Neuronal stem cell (in vitro differentiated cells): Measurements from ENCODE around the gene RDH12.

Experiments
- DNase-seq: peaks from one replicate; pipeline ENCODE4 v3.0.0-alpha.2; 2013; ENCODE audit warnings: low spot score
- H2AFZ ChIP-seq: one replicate; pipeline ENCODE4 v1.6.1; 2013; ENCODE audit warnings: mild to moderate bottlenecking, low read length, inconsistent platforms
- H2AK5ac ChIP-seq: 2 replicates; pipeline ENCODE4 v1.6.1; 2013; ENCODE audit warnings: low read depth, mild to moderate bottlenecking, inconsistent platforms, low read length, moderate library complexity, mixed read lengths
- H2BK120ac ChIP-seq: 2 replicates; pipeline ENCODE4 v1.6.1; 2013; ENCODE audit warnings: low read depth, mild to moderate bottlenecking, inconsistent platforms, low read length, moderate library complexity, mixed read lengths
- H2BK12ac ChIP-seq: one replicate; pipeline ENCODE4 v1.6.1; 2013; ENCODE audit warnings: low read length, inconsistent platforms
- H2BK15ac ChIP-seq: 2 replicates; pipeline ENCODE4 v1.6.1; 2013; ENCODE audit warnings: mild to moderate bottlenecking, low read length, inconsistent platforms, mixed read lengths
- H2BK5ac ChIP-seq: one replicate; pipeline ENCODE4 v1.6.1; 2013; ENCODE audit warnings: inconsistent platforms, mild to moderate bottlenecking, low read length, moderate library complexity
- H3K14ac ChIP-seq: one replicate; pipeline ENCODE4 v1.6.1; 2013; ENCODE audit warnings: low read length, inconsistent platforms
- H3K18ac ChIP-seq: 2 replicates; pipeline ENCODE4 v1.6.1; 2013; ENCODE audit warnings: low read length, inconsistent platforms
- H3K23ac ChIP-seq: 2 replicates; pipeline ENCODE4 v1.6.1; 2013; ENCODE audit warnings: low read depth, mild to moderate bottlenecking, mixed read lengths, low read length, inconsistent platforms; ENCODE audit not compliant: poor library complexity
- H3K27ac ChIP-seq: replicated peaks from 3 replicates; pipeline ENCODE4 v1.5.1; 2013; ENCODE audit warnings: low read length, inconsistent platforms
- H3K27me3 ChIP-seq, 3 experiments: 2 replicates each; pipeline ENCODE4 v1.6.1; 2013; ENCODE audit warnings: low read length in 3 of 3, mild to moderate bottlenecking in 2 of 3, inconsistent platforms in 1 of 3, low read depth in 1 of 3, mixed read lengths in 1 of 3, moderate library complexity in 1 of 3; ENCODE audit not compliant: control insufficient read depth in 3 of 3, insufficient read depth in 3 of 3
- H3K36me3 ChIP-seq, 2 donors: replicated peaks in 1 of 2; 2 replicates each; pipeline ENCODE4 v1.6.1; 2013; ENCODE audit warnings: low read length in 2 of 2; ENCODE audit not compliant: control insufficient read depth in 2 of 2, insufficient read depth in 2 of 2
- H3K4ac ChIP-seq: 2 replicates; pipeline ENCODE4 v1.6.1; 2013; ENCODE audit warnings: inconsistent platforms, mild to moderate bottlenecking, low read length, moderate library complexity
- H3K4me1 ChIP-seq, 2 donors: 1 replicate in 1 of 2; 2 replicates in 1 of 2; pipeline ENCODE4 v1.6.1; 2013; ENCODE audit warnings: low read length in 2 of 2, low read depth in 1 of 2; ENCODE audit not compliant: control insufficient read depth in 2 of 2, insufficient read depth in 1 of 2
- H3K4me2 ChIP-seq: one replicate; pipeline ENCODE4 v1.6.1; 2013; ENCODE audit warnings: mild to moderate bottlenecking, low read length, inconsistent platforms; ENCODE audit not compliant: insufficient read depth, poor library complexity, severe bottlenecking
- H3K4me3 ChIP-seq, 2 donors: 2 replicates each; pipeline ENCODE4 v1.5.1; 2013; ENCODE audit warnings: low read length in 2 of 2, mild to moderate bottlenecking in 2 of 2, inconsistent platforms in 1 of 2, moderate library complexity in 1 of 2
- H3K79me1 ChIP-seq: one replicate; pipeline ENCODE4 v1.6.1; 2013; ENCODE audit warnings: low read depth, mild to moderate bottlenecking, inconsistent platforms, low read length, moderate library complexity
- H3K9ac ChIP-seq: one replicate; pipeline ENCODE4 v1.6.1; 2013; ENCODE audit warnings: mild to moderate bottlenecking, low read depth, low read length, inconsistent platforms; ENCODE audit not compliant: poor library complexity
- H3K9me3 ChIP-seq, 2 donors: replicated peaks in 1 of 2; 2 replicates each; pipeline versions ENCODE3 to v1.6.1; 2013; ENCODE audit warnings: low read length in 2 of 2, mild to moderate bottlenecking in 2 of 2, inconsistent platforms in 1 of 2, low read depth in 1 of 2, mixed read lengths in 1 of 2, moderate library complexity in 1 of 2; ENCODE audit not compliant: control insufficient read depth in 2 of 2, insufficient read depth in 1 of 2
- H4K8ac ChIP-seq: one replicate; pipeline ENCODE4 v1.6.1; 2013; ENCODE audit warnings: low read depth, mild to moderate bottlenecking, inconsistent platforms, low read length, moderate library complexity
- H4K91ac ChIP-seq: one replicate; pipeline ENCODE4 v1.6.1; 2013; ENCODE audit warnings: low read length, low read depth, mild to moderate bottlenecking, inconsistent platforms; ENCODE audit not compliant: poor library complexity
- WGBS, 2 donors: extraction: QIAGEN DNeasy Blood & Tissue Kit; methylation state at CpG; one replicate each; pipeline ENCODE4 v1.1.7; 2013; ENCODE audit warnings: missing lambda C conversion rate in 2 of 2, mixed read lengths in 1 of 2; ENCODE audit not compliant: insufficient read length in 2 of 2, insufficient replicate concordance in 1 of 2; ENCODE audit errors: extremely low coverage in 2 of 2; 5-methylcytosine and 5-hydroxymethylcytosine counted together

Gene RDH12

DNA sequence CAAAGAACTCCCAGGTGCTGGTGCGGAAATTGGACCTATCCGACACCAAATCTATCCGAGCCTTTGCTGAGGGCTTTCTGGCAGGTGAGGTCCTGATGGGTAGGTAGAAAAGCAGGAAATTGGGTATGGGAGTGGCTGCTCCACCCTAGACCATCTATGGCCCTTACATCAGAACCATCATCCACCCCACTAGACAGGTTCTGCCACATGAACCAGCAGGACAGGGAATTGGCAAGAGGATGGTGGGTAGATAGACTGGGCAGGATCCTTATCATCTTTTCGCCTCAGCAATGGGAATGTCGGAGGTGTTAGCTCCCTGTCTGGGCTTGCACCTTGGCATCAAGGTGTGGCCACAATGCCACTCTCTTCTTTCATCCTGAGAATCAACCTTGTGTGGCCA lies 23.5 kb downstream of the RDH12 start:
- no peak overlapping the region for H2BK120ac ChIP-seq
- no peak overlapping the region for H3K18ac ChIP-seq
- no peak overlapping the region for H3K4ac ChIP-seq
- H4K8ac ChIP-seq, result no peak overlapping the region
- peaks cover 0 to 14% (median 0%) of the 10 kb centered on the region in 3 experiments for H3K27me3 ChIP-seq
- peaks cover 4 to 6% of the 10 kb centered on the region in 2 donors for H3K4me1 ChIP-seq
- no peak overlapping the region for H2BK12ac ChIP-seq
- no CpG with 5 or more reads among the region's 5 CpGs for WGBS, 2 donors
- H3K36me3 ChIP-seq, result no peaks in the 10 kb centered on the region
- H3K9me3 ChIP-seq, result peaks cover 0 to 4% of the 10 kb centered on the region in 2 donors
- no peak overlapping the region for H2BK5ac ChIP-seq
- no peak overlapping the region for H4K91ac ChIP-seq
- H2BK15ac ChIP-seq, result no peak overlapping the region
- DNase-seq, result no peak
- H3K4me3 ChIP-seq, result no peak overlapping the region
- no peak overlapping the region for H2AK5ac ChIP-seq
- no peak overlapping the region for H3K9ac ChIP-seq
- no peak overlapping the region for H3K27ac ChIP-seq
- no peaks in the 10 kb centered on the region for H3K79me1 ChIP-seq
- H3K4me2 ChIP-seq, result no peak overlapping the region
- no peak overlapping the region for H2AFZ ChIP-seq
- H3K23ac ChIP-seq, result no peak overlapping the region
- no peak overlapping the region for H3K14ac ChIP-seq

DNA sequence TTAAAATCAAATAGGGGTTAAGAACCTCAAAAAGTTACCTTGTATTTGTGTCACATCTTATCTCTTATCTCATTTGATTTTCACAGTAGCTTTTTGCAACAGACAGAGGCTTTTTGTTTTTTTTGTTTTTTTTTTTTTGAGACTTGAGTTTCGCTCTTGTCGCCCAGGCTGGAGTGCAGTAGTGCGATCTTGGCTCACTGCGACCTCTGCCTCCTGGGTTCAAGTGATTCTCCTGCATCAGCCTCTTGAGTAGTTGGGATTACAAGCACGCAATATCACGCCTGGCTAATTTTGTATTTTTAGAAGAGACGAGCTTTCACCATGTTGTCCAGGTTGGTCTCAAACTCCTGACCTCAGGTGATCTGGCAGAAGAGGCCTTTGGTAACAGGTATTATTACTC lies 25.7 kb downstream of the RDH12 start:
- Histone ChIP-seq H3K4me2 (no peak overlapping the region), H3K4me3 (no peak overlapping the region), H2BK5ac (no peak overlapping the region), H2BK15ac (no peak overlapping the region), H3K79me1 (no peaks in the 10 kb centered on the region), H4K8ac (no peak overlapping the region), H3K18ac (no peak overlapping the region), H3K9ac (no peak overlapping the region), H4K91ac (no peak overlapping the region), H3K27me3 (peaks cover 0 to 11% (median 0%) of the 10 kb centered on the region in 3 experiments), H3K27ac (no peak overlapping the region), H3K23ac (no peak overlapping the region), H3K36me3 (no peaks in the 10 kb centered on the region), H3K14ac (no peak overlapping the region), H2BK120ac (no peak overlapping the region), H3K4ac (no peak overlapping the region), H3K4me1 (peaks cover 4 to 6% of the 10 kb centered on the region in 2 donors), H2AFZ (no peak overlapping the region), H3K9me3 (peaks cover 0 to 4% of the 10 kb centered on the region in 2 donors), H2AK5ac (no peak overlapping the region), H2BK12ac (no peak overlapping the region)
- no peak for DNase-seq
- no CpG with 5 or more reads among the region's 7 CpGs for WGBS, 2 donors

DNA sequence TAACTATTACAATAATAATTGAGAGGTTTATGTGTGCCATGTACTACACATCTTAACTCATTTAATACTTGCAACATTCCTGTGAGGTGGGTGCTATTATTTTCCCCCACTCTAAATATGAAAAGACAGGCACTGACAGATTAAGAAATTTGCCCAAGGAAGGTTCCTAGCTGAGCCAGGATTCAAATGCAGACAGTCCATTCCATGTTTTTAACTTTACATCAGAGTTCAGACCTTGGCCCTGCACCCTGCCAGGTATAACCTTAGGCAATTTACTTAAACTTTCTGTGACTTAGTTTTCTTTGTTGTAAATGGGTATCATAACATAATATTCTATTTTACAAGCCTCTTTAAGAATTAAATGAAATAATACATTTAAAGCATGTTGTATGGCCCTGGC lies 26.6 kb downstream of the RDH12 start:
- H3K9ac ChIP-seq, result no peak overlapping the region
- DNase-seq, result no peak
- H2BK12ac ChIP-seq, result no peak overlapping the region
- no peak overlapping the region for H3K23ac ChIP-seq
- no peaks in the 10 kb centered on the region for H3K36me3 ChIP-seq
- no peak overlapping the region for H3K18ac ChIP-seq
- H3K4me2 ChIP-seq, result no peak overlapping the region
- no peak overlapping the region for H3K27ac ChIP-seq
- H2AFZ ChIP-seq, result no peak overlapping the region
- no peak overlapping the region for H4K91ac ChIP-seq
- peaks cover 0 to 4% of the 10 kb centered on the region in 2 donors for H3K9me3 ChIP-seq
- peaks cover 4 to 6% of the 10 kb centered on the region in 2 donors for H3K4me1 ChIP-seq
- H3K4me3 ChIP-seq, result no peak overlapping the region
- H2BK5ac ChIP-seq, result no peak overlapping the region
- H2BK15ac ChIP-seq, result no peak overlapping the region
- H3K14ac ChIP-seq, result no peak overlapping the region
- H3K27me3 ChIP-seq, result peaks cover 0 to 11% (median 0%) of the 10 kb centered on the region in 3 experiments
- no peak overlapping the region for H2AK5ac ChIP-seq
- no peaks in the 10 kb centered on the region for H3K79me1 ChIP-seq
- no peak overlapping the region for H2BK120ac ChIP-seq
- H4K8ac ChIP-seq, result no peak overlapping the region
- H3K4ac ChIP-seq, result no peak overlapping the region

DNA sequence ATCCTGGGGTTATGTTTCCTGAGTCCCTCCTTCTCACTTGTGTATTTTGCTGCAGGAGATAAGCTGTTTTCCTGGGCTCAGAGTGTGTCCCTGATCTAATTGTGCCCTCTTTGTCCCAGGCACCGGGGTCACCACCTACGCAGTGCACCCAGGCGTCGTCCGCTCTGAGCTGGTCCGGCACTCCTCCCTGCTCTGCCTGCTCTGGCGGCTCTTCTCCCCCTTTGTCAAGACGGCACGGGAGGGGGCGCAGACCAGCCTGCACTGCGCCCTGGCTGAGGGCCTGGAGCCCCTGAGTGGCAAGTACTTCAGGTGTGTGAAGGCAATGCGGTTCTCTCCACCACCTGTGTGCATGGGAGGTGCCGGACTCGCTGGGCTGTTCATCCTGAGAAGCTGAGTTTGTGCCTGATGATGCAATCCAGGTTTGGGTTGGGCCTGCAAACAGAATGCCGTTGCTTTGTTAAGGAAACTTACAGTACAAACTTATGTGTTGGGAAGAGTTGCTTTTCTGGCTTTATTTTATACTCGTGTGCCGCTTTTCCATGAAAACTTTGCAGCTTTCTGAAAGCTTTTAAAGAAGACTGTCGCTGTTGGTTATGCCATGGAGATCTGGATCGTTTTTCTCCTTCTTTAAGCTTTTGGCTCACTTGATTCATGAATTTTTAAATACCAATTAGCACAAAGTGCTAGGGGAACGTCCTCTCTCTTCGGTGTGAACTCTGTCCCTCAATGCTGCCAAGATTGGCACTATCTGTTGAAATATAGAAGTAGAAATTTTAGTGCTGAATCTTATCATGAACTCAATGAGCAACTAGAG lies 27.6 kb downstream of the RDH12 start:
- H3K23ac ChIP-seq, result no peak overlapping the region
- DNase-seq, result no peak
- H3K79me1 ChIP-seq, result no peaks in the 10 kb centered on the region
- H3K27me3 ChIP-seq, result peaks cover 0 to 11% (median 0%) of the 10 kb centered on the region in 3 experiments
- no peak overlapping the region for H3K27ac ChIP-seq
- H2BK5ac ChIP-seq, result no peak overlapping the region
- H2BK15ac ChIP-seq, result no peak overlapping the region
- H3K36me3 ChIP-seq, result no peaks in the 10 kb centered on the region
- peak overlapping the region; percentile 37 for H3K4me2 ChIP-seq
- H3K4me3 ChIP-seq, result no peak overlapping the region
- peak overlapping the region; percentile 73 for H3K18ac ChIP-seq
- peak overlapping the region; percentile 82 for H2AFZ ChIP-seq
- H4K91ac ChIP-seq, result no peak overlapping the region
- H4K8ac ChIP-seq, result no peak overlapping the region
- no CpG with 5 or more reads among the region's 21 CpGs for WGBS, 2 donors
- no peak overlapping the region for H3K9ac ChIP-seq
- H3K4me1 ChIP-seq, result peaks cover 4 to 9% of the 10 kb centered on the region in 2 donors
- no peak overlapping the region for H2BK12ac ChIP-seq
- no peak overlapping the region for H2BK120ac ChIP-seq
- H3K9me3 ChIP-seq, result peaks cover 0 to 4% of the 10 kb centered on the region in 2 donors
- no peak overlapping the region for H3K14ac ChIP-seq
- no peak overlapping the region for H2AK5ac ChIP-seq
- no peak overlapping the region for H3K4ac ChIP-seq
